ENCODE results near the gene ASXL1. TPM values are rescaled to one million over a fixed set of nuclear protein-coding genes. Genes with fewer than 3 reads are reported as not detected.
"Not testable (repeated sequence)": the region's sequence is repeated elsewhere in the genome, so short reads cannot be mapped to it uniquely, and the experiment has no call there.

The ASXL1 gene
- total RNA-seq, 1 experiment from 2014 or later, result 38.8 TPM

- DNase-seq (ENCODE audit: low read depth), result no peak
These were observed 42.3 kb downstream of the ASXL1 start for GRCh38 chr20:32400476-32400875.

DNA sequence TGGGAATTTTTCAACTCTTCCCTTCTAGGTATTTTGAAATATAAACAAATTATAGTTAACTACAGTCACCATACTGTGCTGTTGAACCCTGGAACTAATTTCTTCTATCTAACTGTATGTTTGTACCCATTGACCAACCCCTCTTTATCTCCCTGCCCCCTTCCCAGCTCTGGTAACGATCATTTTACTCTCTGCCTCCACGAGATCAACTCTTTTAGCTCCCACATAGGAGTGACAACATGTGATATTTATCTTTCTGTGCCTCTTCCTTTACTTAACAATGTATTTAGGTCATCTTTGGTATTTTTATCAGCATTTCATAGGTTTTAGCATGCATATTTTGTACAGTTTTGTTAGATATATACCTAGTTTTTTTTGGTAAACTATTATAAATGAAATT is 45.9 kb downstream of the ASXL1 start:
- DNase-seq (ENCODE audit: low read depth), result no peak

DNA sequence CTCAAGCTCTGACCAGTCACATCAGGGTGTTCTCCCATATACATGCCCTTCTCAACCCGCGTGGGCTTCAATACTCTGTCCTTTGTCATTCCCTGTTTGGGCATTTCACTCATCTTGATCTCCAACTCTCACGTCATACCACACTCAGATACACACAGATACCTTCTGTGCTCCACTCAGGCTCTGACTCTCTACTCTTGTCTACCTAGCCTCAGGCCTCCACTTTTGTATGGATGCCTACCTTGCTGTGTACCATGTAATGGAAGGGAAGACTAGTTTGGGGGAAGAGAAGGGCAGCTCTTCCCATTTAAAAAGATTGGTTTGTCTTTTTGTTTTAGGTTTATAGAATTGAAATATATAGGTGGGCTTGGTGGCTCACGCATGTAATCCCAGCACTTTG is 48.6 kb downstream of the ASXL1 start:
- no peak for DNase-seq (ENCODE audit: low read depth)

GRCh38 chr20:32407131-32407750 is 49.1 kb downstream of the ASXL1 start:
- not testable (repeated sequence) for DNase-seq (ENCODE audit: low read depth)

- no peak for DNase-seq (ENCODE audit: low read depth)
These were observed 54.0 kb downstream of the ASXL1 start for GRCh38 chr20:32411955-32412706.

DNA sequence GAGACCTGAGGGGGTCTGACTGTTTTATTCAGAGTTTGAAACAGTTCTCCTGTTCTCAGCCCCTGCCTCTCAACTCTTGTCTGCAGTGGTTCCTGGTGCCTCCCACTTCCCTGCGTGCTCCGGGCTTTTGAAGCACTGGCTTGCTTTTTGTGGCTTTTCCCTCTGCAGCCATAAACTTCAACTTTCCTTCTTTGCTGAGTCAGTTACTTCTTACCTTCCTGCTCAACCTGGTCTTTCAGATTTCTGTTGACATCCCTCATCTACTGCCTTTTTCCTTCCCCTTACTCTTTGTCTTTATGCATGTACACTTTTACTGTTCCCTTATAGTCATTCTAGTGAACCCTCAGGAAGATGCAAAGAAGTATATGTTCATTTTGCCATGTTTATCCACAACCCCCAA is 57.4 kb downstream of the ASXL1 start:
- DNase-seq (ENCODE audit: low read depth), result no peak

- DNase-seq (ENCODE audit: low read depth), result no peak
These were observed 58.1 kb downstream of the ASXL1 start for GRCh38 chr20:32416206-32416605.

- DNase-seq (ENCODE audit: low read depth), result no peak
These were observed 60.2 kb downstream of the ASXL1 start for GRCh38 chr20:32418376-32418775.

DNA sequence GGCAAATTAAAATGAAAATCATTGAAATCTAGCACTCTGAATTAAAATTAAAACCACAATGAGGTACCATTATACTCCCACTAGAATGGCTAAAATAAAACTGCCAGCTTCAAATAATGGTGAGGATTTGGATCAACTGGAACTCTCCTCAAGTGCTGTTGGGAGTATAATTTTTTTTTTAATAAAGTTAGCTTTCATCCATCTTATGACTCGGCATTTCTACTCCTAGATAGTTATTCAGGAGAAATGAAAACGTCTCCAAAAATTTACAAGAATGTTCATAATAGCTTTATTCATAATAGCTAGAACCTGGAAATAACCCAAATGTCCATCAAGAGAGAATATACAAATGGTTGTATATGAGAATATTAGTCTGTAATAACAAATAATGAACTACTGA is 63.2 kb downstream of the ASXL1 start:
- no peak for DNase-seq (ENCODE audit: low read depth)

- DNase-seq (ENCODE audit: low read depth), result no peak
These were observed 69.9 kb downstream of the ASXL1 start for GRCh38 chr20:32427996-32428395.

GRCh38 chr20:32429343-32429742 is 71.2 kb downstream of the ASXL1 start:
- DNase-seq (ENCODE audit: low read depth), result no peak

GRCh38 chr20:32429745-32430360 is 71.7 kb downstream of the ASXL1 start:
- no peak for DNase-seq (ENCODE audit: low read depth)

DNA sequence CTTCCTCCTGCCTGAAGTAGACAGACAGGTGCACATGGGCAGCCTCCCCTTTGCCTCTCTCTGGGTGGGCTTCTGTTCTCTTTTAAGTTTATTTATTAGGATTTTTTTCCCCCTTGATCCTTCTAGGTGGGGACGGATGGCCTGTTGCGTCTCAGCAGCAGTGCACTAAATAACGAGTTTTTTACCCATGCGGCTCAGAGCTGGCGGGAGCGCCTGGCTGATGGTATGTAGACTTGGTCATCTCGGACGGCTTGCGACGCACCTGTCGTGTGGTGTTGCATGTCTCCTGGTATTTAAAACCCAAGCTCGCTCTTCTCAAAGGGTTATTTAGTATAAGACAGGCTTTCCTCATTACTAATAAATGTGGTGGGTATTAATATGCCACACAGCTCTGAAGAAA is 73.3 kb downstream of the ASXL1 start:
- no peak for DNase-seq (ENCODE audit: low read depth)

GRCh38 chr20:32432277-32432676 is 74.1 kb downstream of the ASXL1 start:
- DNase-seq (ENCODE audit: low read depth), result no peak

GRCh38 chr20:32433311-32434021 is 75.3 kb downstream of the ASXL1 start:
- no peak for DNase-seq (ENCODE audit: low read depth)

DNA sequence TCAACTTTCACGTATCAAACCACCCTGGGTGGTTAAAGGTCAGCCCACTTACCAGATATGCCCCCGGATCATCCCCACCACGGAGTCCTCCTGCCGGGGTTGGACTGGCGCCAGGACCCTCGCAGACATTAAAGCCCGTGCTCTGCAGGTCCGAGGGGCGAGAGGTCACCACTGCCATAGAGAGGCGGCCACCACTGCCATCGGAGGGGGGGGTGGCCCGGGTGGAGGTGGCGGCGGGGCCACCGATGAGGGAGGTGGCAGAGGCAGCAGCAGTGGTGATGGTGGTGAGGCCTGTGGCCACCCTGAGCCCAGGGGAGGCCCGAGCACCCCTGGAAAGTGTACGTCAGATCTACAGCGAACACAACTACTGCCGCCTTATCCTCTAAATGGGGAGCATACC is 76.3 kb downstream of the ASXL1 start:
- no peak for DNase-seq (ENCODE audit: low read depth)

DNA sequence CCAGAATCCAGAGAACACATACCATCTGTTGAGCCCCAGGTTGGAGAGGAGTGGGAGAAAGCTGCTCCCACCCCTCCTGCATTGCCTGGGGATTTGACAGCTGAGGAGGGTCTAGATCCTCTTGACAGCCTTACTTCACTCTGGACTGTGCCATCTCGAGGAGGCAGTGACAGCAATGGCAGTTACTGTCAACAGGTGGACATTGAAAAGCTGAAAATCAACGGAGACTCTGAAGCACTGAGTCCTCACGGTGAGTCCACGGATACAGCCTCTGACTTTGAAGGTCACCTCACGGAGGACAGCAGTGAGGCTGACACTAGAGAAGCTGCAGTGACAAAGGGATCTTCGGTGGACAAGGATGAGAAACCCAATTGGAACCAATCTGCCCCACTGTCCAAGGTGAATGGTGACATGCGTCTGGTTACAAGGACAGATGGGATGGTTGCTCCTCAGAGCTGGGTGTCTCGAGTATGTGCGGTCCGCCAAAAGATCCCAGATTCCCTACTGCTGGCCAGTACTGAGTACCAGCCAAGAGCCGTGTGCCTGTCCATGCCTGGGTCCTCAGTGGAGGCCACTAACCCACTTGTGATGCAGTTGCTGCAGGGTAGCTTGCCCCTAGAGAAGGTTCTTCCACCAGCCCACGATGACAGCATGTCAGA is 77.4 kb downstream of the ASXL1 start:
- DNase-seq (ENCODE audit: low read depth), result no peak

GRCh38 chr20:32436142-32436861 is 78.2 kb downstream of the ASXL1 start:
- DNase-seq (ENCODE audit: low read depth), result no peak

DNA sequence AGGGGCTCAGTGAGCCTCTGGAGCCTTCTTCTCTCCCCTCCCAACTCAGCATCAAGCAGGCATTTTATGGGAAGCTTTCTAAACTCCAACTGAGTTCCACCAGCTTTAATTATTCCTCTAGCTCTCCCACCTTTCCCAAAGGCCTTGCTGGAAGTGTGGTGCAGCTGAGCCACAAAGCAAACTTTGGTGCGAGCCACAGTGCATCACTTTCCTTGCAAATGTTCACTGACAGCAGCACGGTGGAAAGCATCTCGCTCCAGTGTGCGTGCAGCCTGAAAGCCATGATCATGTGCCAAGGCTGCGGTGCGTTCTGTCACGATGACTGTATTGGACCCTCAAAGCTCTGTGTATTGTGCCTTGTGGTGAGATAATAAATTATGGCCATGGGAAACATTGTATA is 78.8 kb downstream of the ASXL1 start:
- no peak for DNase-seq (ENCODE audit: low read depth)

DNA sequence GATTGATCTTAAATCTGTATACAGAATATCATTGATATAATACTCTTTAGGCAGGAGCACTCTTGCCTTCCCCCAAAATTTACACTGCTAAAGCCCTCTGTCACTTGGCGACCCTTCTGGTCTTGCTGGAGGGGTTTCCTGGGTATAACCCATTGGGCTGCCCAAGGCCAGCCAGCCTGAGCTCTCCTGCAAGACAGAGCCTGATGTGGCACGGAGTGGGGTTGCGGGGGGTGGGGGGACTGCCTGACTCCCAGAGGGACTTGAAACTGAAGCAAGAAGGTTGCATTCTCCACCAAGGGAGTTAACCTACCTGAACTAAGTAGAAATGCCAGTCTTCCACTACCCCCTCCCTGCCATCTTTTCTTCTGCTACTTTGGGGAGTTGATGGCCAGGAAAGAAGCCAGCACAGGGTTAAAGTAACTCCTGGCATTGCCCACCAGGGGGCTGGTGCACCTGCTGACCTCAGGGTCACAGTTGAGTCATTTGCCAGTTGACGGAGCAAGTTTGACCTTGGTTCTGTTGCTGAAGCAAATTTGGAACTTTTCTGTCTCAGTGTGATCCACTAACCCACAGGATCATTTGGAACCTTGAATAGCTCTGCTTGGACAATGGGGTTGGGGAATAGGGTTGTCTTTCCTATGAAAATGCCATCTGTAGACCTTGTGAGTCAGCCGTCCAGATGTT is 79.4 kb downstream of the ASXL1 start:
- no peak for DNase-seq (ENCODE audit: low read depth)
